T-helper 17 cell (primary cell): Measurements from ENCODE around the gene ABCC4. TPM values are rescaled to one million over a fixed set of nuclear protein-coding genes. Genes with fewer than 3 reads are reported as not detected.
A peak's percentile ranks its signal among the peaks of the same experiment; 100 is the strongest.

Experiments used
- ATAC-seq: fragments of 150-1000 bp; cut with Tn5 transposase; 2 replicates; pipeline ENCODE4 v1.10.0; 2021; ENCODE audit warnings: mild to moderate bottlenecking, moderate library complexity
- DNase-seq, 3 donors: peaks; one replicate each; pipeline versions ENCODE4 v3.0.0 to v3.0.0-alpha.2; 2020 to 2021
- H3K9me3 ChIP-seq: one replicate; pipeline ENCODE4 v1.7.0; 2013; ENCODE audit warnings: low read length, mild to moderate bottlenecking; ENCODE audit not compliant: control insufficient read depth, poor library complexity, severe bottlenecking
- H3K27ac Mint-ChIP-seq: one replicate; pipeline ENCODE4 v1.8.0; 2022; ENCODE audit warnings: mild to moderate bottlenecking, moderate library complexity, mixed read lengths
- H3K27me3 Mint-ChIP-seq: one replicate; pipeline ENCODE4 v1.8.0; 2022; ENCODE audit warnings: mixed read lengths
- H3K36me3 Mint-ChIP-seq: one replicate; pipeline ENCODE4 v1.8.0; 2022; ENCODE audit warnings: low read depth, mixed read lengths
- H3K4me1 Mint-ChIP-seq: one replicate; pipeline ENCODE4 v1.8.0; 2022; ENCODE audit warnings: mild to moderate bottlenecking, mixed read lengths
- H3K4me3 Mint-ChIP-seq: one replicate; pipeline ENCODE4 v1.8.0; 2022; ENCODE audit warnings: mild to moderate bottlenecking, moderate library complexity, mixed read lengths
- total RNA-seq, 4 donors: library from RNA in 2 of 4; stranded (reverse) in 2 of 4; gene quantifications; one replicate each; pipeline ENCODE4 v1.2.3 and lab custom pipeline; 2022 to 2026

The ABCC4 gene
- 10 to 100 TPM in 1 of 2 donors, 1 to 10 TPM in 1; 6.3 to 14.2 TPM for total RNA-seq
- total RNA-seq (lab: John Stamatoyannopoulos, UW) = 25.1 to 30.7 reads per million in 2 donors

- peaks cover 2% of the 10 kb centered on the region for H3K36me3 Mint-ChIP-seq
- peak; percentile 28 to 42 (median 35) for DNase-seq
- peak; percentile 84 for ATAC-seq
- H3K27me3 Mint-ChIP-seq = no peaks in the 10 kb centered on the region
- peaks cover 25% of the 10 kb centered on the region for H3K4me1 Mint-ChIP-seq
- H3K4me3 Mint-ChIP-seq = peak within 1 kb of the TSS; percentile 97
- peak within 1 kb of the TSS; percentile 21 for H3K27ac Mint-ChIP-seq
- no peaks in the 10 kb centered on the region for H3K9me3 ChIP-seq
These were observed at the start of gene ABCC4 for GRCh38 chr13:95301183-95301967. ABCC4 (minus strand) TSS chr13:95301451; CDS start chr13:95301314, 137 bp downstream.

DNA sequence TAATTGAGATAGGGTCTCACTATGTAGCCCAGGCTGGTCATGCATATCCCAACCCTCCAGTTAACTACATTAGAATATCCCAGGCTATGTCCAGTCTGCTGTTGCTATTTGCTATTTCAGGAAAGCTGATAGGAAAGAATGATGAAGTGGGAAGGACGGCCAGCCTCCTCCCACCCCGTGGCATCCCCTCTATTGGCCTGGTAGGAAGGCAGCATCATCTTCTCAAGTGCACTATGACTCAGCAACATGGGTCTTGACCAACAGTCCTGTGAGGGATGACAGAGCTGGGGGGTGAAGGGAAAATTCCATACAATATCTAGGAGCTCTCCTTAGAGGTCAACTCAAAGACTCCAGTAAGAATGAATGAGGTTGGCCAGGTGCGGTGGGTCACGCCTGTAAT, 48.0 kb upstream of the ABCC4 start:
- no peak overlapping the region for H3K27ac Mint-ChIP-seq
- no peaks in the 10 kb centered on the region for H3K9me3 ChIP-seq
- peaks cover 16% of the 10 kb centered on the region for H3K27me3 Mint-ChIP-seq
- DNase-seq = no peak
- ATAC-seq = no peak
- no peak overlapping the region for H3K4me3 Mint-ChIP-seq
- no peaks in the 10 kb centered on the region for H3K36me3 Mint-ChIP-seq
- H3K4me1 Mint-ChIP-seq = no peaks in the 10 kb centered on the region

DNA sequence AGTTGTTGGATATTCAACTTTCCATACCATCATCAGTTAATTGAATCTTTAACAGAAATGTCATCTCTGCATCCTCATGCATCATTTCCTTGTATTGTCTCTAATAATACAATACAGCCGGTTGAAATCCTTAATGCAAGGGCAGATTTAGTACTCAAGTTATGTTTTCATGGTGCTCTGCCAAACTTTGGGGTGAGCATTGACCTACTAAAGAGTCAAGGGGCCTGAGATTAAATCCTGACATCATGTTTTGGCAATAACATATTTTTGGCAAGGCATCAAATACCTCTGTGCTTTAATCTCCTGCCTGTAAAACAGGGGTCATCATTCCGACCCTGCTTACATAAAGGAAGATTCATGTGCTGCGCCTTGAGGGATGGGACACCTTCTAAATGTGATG, 42.7 kb upstream of the ABCC4 start:
- no peaks in the 10 kb centered on the region for H3K9me3 ChIP-seq
- ATAC-seq (no peak), DNase-seq (no peak)
- no peaks in the 10 kb centered on the region for H3K4me1 Mint-ChIP-seq
- no peaks in the 10 kb centered on the region for H3K36me3 Mint-ChIP-seq
- no peak overlapping the region for H3K4me3 Mint-ChIP-seq
- H3K27me3 Mint-ChIP-seq = peaks cover 17% of the 10 kb centered on the region
- no peak overlapping the region for H3K27ac Mint-ChIP-seq

GRCh38 chr13:95341441-95341840, 40.2 kb upstream of the ABCC4 start:
- Mint-ChIP-seq H3K36me3 (no peaks in the 10 kb centered on the region), H3K4me3 (no peak overlapping the region), H3K27me3 (peaks cover 7% of the 10 kb centered on the region), H3K27ac (no peak overlapping the region), H3K4me1 (no peaks in the 10 kb centered on the region)
- H3K9me3 ChIP-seq = no peaks in the 10 kb centered on the region
- DNase-seq (no peak), ATAC-seq (no peak)

DNA sequence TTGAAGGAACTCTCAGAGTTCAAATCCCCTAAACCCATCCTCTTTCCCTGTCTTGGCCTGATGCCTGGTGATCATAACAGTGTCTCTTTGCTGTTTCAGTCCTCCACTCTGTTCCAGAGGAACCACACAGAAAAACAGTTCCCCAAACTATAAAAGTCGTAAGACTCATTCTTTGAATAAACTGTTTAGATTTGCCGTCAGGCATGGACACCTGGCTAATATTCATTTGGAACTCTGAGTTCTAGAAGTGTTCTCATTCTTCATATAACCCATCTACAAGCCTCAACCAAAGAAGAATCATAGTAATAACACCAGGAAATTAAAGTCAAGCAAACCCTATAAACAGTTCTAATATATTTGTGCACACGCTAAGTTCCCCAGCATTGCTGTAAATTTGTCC, 37.7 kb upstream of the ABCC4 start:
- DNase-seq (no peak), ATAC-seq (no peak)
- Mint-ChIP-seq H3K36me3 (no peaks in the 10 kb centered on the region), H3K27me3 (peaks cover 7% of the 10 kb centered on the region), H3K4me3 (no peak overlapping the region), H3K4me1 (no peaks in the 10 kb centered on the region), H3K27ac (no peak overlapping the region)
- H3K9me3 ChIP-seq = no peaks in the 10 kb centered on the region

- H3K27me3 Mint-ChIP-seq = peaks cover 7% of the 10 kb centered on the region
- DNase-seq = no peak
- ATAC-seq = no peak
These were observed 36.3 kb upstream of the ABCC4 start for GRCh38 chr13:95337597-95337996.

GRCh38 chr13:95335667-95336066, 34.4 kb upstream of the ABCC4 start:
- no peaks in the 10 kb centered on the region for H3K36me3 Mint-ChIP-seq
- DNase-seq = no peak
- no peak overlapping the region for H3K27ac Mint-ChIP-seq
- H3K9me3 ChIP-seq = no peaks in the 10 kb centered on the region
- peaks cover 5% of the 10 kb centered on the region for H3K27me3 Mint-ChIP-seq
- ATAC-seq = no peak
- H3K4me3 Mint-ChIP-seq = no peak overlapping the region
- no peaks in the 10 kb centered on the region for H3K4me1 Mint-ChIP-seq

More at GRCh38 chr13:95337597-95337996, 36.3 kb upstream of the ABCC4 start:
- H3K4me1 Mint-ChIP-seq = no peaks in the 10 kb centered on the region
- H3K27ac Mint-ChIP-seq = no peak overlapping the region
- no peaks in the 10 kb centered on the region for H3K9me3 ChIP-seq
- H3K4me3 Mint-ChIP-seq = no peak overlapping the region
- no peaks in the 10 kb centered on the region for H3K36me3 Mint-ChIP-seq

- Mint-ChIP-seq H3K27ac (no peak overlapping the region), H3K36me3 (no peaks in the 10 kb centered on the region), H3K4me1 (no peaks in the 10 kb centered on the region), H3K27me3 (peaks cover 7% of the 10 kb centered on the region), H3K4me3 (no peak overlapping the region)
- DNase-seq (no peak), ATAC-seq (no peak)
- no peaks in the 10 kb centered on the region for H3K9me3 ChIP-seq
These were observed 27.1 kb upstream of the ABCC4 start for GRCh38 chr13:95328386-95328785.

- Mint-ChIP-seq H3K27me3 (peaks cover 7% of the 10 kb centered on the region), H3K4me1 (no peaks in the 10 kb centered on the region), H3K36me3 (no peaks in the 10 kb centered on the region), H3K27ac (no peak overlapping the region), H3K4me3 (no peak overlapping the region)
- DNase-seq = no peak
- ATAC-seq = no peak
- no peaks in the 10 kb centered on the region for H3K9me3 ChIP-seq
These were observed 25.9 kb upstream of the ABCC4 start for GRCh38 chr13:95327190-95327589.

DNA sequence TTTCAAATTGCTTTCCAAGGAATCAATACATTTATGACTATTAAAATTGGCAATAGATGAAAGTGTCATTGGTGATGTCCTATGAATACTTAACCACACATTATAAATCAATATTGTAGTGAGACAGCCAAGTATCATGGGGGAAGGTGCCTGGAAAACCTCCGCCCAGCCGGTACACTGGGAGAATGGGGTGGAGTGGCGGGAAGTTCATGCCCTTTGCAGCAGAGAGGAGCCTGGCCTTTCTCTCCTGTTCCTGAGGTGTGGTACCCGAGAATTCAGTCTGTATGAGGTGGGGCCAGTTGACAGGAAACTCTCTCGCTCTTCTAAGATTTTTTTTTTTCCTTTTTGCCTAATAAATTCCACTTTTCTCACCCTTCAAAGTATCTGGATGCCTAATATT, 25.4 kb upstream of the ABCC4 start:
- no peak overlapping the region for H3K27ac Mint-ChIP-seq

DNA sequence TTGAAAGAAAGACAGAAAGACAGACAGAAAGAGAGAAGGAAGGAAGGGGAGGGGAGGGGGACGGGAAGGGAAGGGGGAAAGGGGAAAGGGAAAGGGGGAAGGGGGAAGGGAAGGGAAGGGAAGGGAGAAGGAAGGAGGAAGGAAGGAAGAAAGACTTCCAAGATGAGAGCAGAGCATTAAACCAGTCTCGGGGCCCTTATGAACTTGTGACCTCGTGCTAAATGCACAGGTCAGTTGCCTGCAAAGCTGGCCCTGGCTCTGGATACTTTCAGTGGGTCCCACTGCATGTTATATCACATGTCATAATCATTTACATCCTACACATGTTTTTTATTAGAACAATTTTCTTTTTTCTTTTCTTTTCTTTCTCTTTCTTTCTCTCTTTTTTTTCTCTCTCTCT, 24.2 kb upstream of the ABCC4 start:
- no peak for ATAC-seq
- H3K9me3 ChIP-seq = no peaks in the 10 kb centered on the region
- no peaks in the 10 kb centered on the region for H3K36me3 Mint-ChIP-seq
- H3K27ac Mint-ChIP-seq = no peak overlapping the region
- H3K27me3 Mint-ChIP-seq = peaks cover 13% of the 10 kb centered on the region
- no peak for DNase-seq
- peaks cover 4% of the 10 kb centered on the region for H3K4me1 Mint-ChIP-seq
- H3K4me3 Mint-ChIP-seq = no peak overlapping the region

More for the DNA sequence above, 25.4 kb upstream of the ABCC4 start:
- no peaks in the 10 kb centered on the region for H3K4me1 Mint-ChIP-seq
- no peak overlapping the region for H3K4me3 Mint-ChIP-seq
- no peaks in the 10 kb centered on the region for H3K36me3 Mint-ChIP-seq
- H3K9me3 ChIP-seq = no peaks in the 10 kb centered on the region
- DNase-seq (no peak), ATAC-seq (no peak)
- peaks cover 7% of the 10 kb centered on the region for H3K27me3 Mint-ChIP-seq

DNA sequence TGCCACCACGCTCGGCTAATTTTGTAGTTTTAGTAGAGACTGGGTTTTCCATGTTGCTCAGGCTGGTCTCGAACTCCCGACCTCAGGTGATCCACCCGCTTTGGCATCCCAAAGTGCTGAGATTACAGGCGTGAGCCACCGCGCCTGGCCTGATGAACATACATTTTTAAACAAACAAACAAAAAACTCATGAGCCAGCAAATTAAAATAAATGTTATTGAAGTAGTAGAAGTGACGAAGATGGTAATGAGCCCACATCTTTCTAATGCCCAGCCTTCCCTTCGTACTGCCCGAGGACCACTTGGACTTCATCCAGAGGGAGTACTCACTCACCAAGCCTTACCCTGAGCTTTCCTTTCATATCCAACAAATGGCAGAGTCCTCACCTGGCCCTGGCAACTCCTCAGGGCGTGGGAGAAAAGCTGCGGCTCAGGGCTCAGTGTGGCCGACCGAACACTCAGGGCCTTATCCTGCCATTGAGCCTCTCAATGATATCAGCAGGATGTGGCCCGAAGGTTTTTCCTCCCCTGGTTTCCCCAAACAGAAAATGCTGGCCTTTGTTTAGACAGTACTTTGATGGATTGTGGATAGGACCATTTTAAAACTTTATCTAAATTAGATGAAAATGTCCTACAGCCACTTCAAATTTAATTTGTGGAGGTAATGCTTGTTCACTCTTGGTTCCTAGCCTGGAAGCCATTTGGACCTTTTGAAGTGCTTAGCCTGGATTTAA, 22.8 kb upstream of the ABCC4 start:
- Mint-ChIP-seq H3K4me1 (peaks cover 8% of the 10 kb centered on the region), H3K4me3 (no peak overlapping the region), H3K36me3 (no peaks in the 10 kb centered on the region), H3K27ac (no peak overlapping the region), H3K27me3 (peaks cover 20% of the 10 kb centered on the region)
- DNase-seq (no peak), ATAC-seq (no peak)
- H3K9me3 ChIP-seq = no peaks in the 10 kb centered on the region

DNA sequence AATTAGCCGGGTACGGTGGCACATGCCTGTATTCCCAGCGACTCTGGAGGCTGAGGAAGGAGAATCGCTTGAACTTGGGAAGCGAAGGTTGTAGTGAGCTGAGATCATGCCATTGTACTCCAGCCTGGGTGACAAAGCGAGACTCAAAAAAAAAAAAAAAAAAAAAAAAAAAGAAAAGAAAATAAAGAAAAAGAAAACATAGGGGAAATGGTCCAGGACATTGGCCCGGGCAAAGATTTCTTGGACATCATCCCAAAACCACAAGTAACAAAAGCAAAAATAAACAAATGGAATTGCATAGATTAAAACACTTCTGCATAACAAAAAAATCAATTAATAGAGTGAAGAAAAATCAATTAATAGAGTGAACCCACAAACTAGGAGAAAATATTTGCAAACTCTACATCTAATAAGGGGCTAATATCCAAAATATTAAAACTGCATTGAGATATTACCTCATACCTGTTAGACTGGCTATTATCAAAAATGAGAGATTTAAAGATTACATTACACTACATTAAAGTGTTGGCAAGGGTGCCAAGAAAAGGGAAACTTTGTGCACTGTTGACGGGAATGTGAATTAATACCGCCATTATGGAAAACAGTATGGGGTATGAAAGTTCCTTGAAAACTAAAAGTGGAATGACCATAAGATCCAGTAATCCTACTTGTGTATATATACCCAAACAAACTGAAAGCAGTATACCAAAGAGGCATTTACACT, 18.5 kb upstream of the ABCC4 start:
- H3K36me3 Mint-ChIP-seq = no peaks in the 10 kb centered on the region
- peaks cover 26% of the 10 kb centered on the region for H3K27me3 Mint-ChIP-seq
- DNase-seq (no peak), ATAC-seq (no peak)
- H3K4me3 Mint-ChIP-seq = no peak overlapping the region
- H3K27ac Mint-ChIP-seq = no peak overlapping the region
- H3K9me3 ChIP-seq = no peaks in the 10 kb centered on the region
- H3K4me1 Mint-ChIP-seq = peaks cover 8% of the 10 kb centered on the region
